ENCODE measurements around the gene KMT2C. TPM values are rescaled to one million over a fixed set of nuclear protein-coding genes. Genes with fewer than 3 reads are reported as not detected.
"Not testable (repeated sequence)": the region's sequence is repeated elsewhere in the genome, so short reads cannot be mapped to it uniquely, and the experiment has no call there.

Gene KMT2C
- total RNA-seq, 1 experiment from 2014 or later, result 20.4 TPM

DNA sequence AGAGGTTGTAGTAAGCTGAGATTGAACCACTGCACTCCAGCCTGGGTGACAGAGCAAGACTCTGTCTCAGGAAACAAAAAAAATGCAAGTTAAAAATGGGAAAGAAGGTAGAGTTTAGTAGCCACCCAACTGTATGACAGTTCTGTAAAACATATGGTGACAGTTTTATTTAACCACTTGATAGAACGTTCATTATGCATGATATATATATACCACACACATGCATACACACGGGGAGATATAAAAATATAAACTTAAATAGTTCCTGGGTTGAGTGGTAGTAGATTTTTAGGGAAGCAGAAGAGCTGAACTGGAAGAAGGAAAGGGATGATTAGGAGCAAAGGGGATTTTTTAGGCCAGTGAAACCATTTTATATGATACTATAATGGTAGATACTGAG is 120.0 kb downstream of the KMT2C start:
- H3K27me3 ChIP-seq (replicated peaks), result no peaks in the 10 kb centered on the region
- DNase-seq (ENCODE audit: low read depth in 1 of 2, low spot score in 2 of 2), result no peak
- H3K4me1 ChIP-seq (replicated peaks), result 0 out of 2 replicates have a peak, but pooled peaks cover 5% of the 10 kb centered on the region
- no peak overlapping the region for H3K27ac ChIP-seq
- no peaks in the 10 kb centered on the region for H3K9me3 ChIP-seq (replicated peaks)
- no peak overlapping the region for H3K4me3 ChIP-seq
- H3K36me3 ChIP-seq, result peaks cover 6% of the 10 kb centered on the region; the same call in 1 of the 2 replicates

DNA sequence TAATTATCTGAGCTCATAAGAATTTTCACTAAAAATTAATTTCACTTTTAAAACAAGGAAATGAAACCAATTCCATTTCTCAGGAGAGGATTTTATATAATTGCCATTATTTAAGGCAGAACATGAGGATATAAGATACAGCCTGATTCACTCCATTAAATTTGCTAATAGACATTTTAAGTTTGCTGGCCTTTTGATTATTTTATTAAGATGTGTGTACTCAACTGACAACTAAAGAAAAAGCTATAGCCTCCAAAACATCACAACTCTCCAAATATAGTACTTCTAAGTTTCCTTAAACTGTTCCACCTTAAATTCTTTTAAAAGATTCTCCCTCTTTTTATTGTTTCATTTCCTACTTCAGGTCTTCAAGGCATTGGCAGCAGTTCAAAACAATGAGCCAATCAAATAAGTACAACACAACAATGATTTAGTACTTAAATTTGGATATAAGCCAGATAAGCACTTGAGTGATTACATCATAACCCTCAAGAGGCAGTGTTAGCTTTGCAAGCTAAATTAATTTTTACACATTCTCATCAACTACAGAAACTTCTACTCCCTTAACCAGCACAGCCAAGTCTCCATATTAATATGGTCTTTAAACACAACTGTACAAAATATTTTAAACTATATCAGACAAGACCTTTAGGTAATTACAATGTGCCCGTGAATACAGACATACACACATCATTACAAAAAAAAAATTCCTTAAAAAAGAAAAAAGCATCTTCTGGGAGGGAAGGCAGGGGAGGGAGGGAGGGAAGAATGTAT is 121.8 kb downstream of the KMT2C start:
- 0 out of 2 replicates have a peak, but pooled peaks cover 5% of the 10 kb centered on the region for H3K4me1 ChIP-seq (replicated peaks)
- 0 out of 2 replicates have a peak, but pooled peaks cover 6% of the 10 kb centered on the region for H3K36me3 ChIP-seq
- H3K4me3 ChIP-seq, result no peak overlapping the region
- H3K27ac ChIP-seq, result no peak overlapping the region
- no peaks in the 10 kb centered on the region for H3K27me3 ChIP-seq (replicated peaks)
- DNase-seq (ENCODE audit: low read depth in 1 of 2, low spot score in 2 of 2), result peak in 1 of 2 experiments; percentile 42
- H3K9me3 ChIP-seq (replicated peaks), result no peaks in the 10 kb centered on the region

DNA sequence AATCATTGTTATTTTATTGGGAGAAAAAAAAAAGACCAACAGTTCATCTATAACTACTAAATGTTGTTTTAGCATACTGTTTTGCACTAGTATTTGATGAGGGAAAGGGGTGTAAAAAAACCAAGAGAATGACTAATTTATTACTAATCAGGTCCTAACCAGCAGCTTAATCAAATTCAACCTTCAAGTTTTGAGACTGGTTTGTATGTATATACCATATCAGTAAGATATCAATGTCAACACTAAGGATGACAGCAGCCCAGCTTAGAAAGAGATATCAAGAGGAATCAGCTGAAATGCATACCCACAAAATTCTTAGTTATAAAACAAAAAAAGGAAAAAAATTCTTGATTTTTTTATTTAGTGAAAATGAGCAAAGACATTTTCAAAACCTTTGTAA is 122.6 kb downstream of the KMT2C start:
- Histone ChIP-seq H3K27ac (no peak overlapping the region), H3K27me3 (replicated peaks) (no peaks in the 10 kb centered on the region), H3K4me3 (no peak overlapping the region), H3K36me3 (0 out of 2 replicates have a peak, but pooled peaks cover 7% of the 10 kb centered on the region), H3K9me3 (replicated peaks) (no peaks in the 10 kb centered on the region), H3K4me1 (replicated peaks) (0 out of 2 replicates have a peak, but pooled peaks cover 5% of the 10 kb centered on the region)
- DNase-seq (ENCODE audit: low read depth in 1 of 2, low spot score in 2 of 2), result no peak

DNA sequence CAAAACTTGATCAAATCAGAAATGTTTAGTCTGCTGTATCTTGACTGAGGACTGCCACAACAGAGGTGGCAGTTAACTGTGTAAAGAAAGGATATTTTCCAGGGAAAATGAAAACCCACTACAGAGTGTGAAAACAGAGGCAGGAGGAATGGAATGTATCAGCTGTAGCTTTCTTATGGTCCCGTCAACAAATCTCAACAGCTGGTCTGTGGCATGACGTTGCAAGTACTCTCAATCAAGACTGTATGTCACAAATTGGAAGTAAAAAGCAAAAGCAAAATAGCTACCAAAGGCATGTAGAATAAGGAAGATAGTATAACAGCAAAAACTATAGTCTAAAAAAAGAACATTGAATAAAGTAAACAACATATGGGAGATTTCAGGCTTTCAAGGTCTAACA is 123.5 kb downstream of the KMT2C start:
- no peaks in the 10 kb centered on the region; the same call in 1 of the 2 replicates for H3K9me3 ChIP-seq (replicated peaks)
- H3K27me3 ChIP-seq (replicated peaks), result no peaks in the 10 kb centered on the region
- H3K4me3 ChIP-seq, result no peak overlapping the region
- no peak overlapping the region for H3K27ac ChIP-seq
- H3K36me3 ChIP-seq, result 0 out of 2 replicates have a peak, but pooled peaks cover 16% of the 10 kb centered on the region
- 0 out of 2 replicates have a peak, but pooled peaks cover 5% of the 10 kb centered on the region for H3K4me1 ChIP-seq (replicated peaks)
- no peak for DNase-seq (ENCODE audit: low read depth in 1 of 2, low spot score in 2 of 2)

DNA sequence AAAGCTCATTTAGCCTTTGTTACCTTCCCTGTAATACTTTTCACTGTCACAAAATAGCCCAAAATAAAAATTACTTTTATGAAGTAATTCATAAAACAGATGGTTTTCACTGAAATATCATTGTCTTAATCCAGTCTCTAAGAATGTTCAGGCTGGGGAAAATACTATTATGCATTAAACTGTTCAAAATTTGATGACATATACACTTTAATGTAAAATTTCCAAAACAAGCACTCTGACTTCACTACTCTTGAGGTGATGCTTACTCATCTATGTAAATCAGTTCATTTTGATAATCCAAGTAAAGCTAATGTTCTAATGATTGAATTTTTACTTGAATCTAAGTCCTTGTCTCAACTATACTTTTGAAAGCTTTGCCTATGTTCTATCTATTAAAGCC is 127.9 kb downstream of the KMT2C start:
- H3K27ac ChIP-seq, result no peak overlapping the region
- no peaks in the 10 kb centered on the region for H3K4me1 ChIP-seq (replicated peaks)
- no peak overlapping the region for H3K4me3 ChIP-seq
- no peaks in the 10 kb centered on the region for H3K27me3 ChIP-seq (replicated peaks)
- peaks cover 20% of the 10 kb centered on the region; the same call in 1 of the 2 replicates for H3K36me3 ChIP-seq
- no peak for DNase-seq (ENCODE audit: low read depth in 1 of 2, low spot score in 2 of 2)
- no peaks in the 10 kb centered on the region; the same call in 1 of the 2 replicates for H3K9me3 ChIP-seq (replicated peaks)

DNA sequence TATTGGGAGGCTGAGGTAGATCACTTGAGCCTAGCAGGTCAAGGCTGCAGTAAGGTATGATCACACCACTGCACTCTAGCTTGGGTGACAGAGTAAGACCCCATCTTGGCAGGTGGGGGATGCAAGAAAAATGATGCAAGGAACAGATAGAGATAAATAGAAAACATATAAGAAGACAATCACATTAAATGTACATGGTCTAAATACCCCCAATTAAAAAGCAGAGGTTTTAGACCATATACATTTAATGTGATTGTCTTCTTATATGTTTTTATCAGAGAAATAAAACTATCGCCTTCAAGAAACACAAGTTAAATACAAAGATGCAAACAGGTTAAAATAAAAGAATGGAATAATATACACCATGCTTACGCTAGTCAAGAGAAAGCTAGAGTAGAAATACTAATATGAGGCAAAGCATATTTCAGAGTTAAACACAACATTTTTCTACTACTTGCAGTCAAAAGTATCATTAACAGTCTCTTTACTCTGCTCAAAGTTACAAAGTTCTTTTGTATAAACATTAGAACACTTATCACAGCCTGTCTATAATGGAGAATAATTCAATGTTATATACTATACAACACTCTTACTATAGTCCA is 136.2 kb downstream of the KMT2C start:
- H3K27ac ChIP-seq; H3K9me3 ChIP-seq (replicated peaks); H3K4me3 ChIP-seq; DNase-seq (ENCODE audit: low read depth in 1 of 2, low spot score in 2 of 2); H3K27me3 ChIP-seq (replicated peaks); H3K36me3 ChIP-seq; H3K4me1 ChIP-seq (replicated peaks): not testable (repeated sequence)

DNA sequence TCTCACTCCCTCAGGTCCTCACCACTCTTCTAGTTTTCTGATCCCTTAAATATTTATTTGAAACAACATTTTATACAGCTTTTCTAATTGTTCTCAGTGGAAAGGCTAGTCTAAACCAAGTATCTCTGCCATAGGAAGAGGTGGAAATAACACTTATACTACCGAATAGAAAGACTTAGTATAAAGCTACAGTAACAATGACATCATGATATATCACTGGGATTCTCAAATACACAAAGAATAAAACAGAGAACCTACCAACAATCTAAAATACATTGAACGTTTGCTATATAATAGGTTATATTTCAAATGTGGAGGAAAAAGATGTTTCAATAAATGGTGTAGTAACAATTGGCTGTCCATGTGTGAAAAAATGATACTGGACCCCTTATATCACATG is 142.9 kb downstream of the KMT2C start:
- peaks cover 7% of the 10 kb centered on the region for H3K36me3 ChIP-seq
- DNase-seq (ENCODE audit: low read depth in 1 of 2, low spot score in 2 of 2), result no peak
- H3K27me3 ChIP-seq (replicated peaks), result no peaks in the 10 kb centered on the region
- no peaks in the 10 kb centered on the region for H3K4me1 ChIP-seq (replicated peaks)
- no peak overlapping the region for H3K27ac ChIP-seq
- no peak overlapping the region for H3K4me3 ChIP-seq
- no peaks in the 10 kb centered on the region for H3K9me3 ChIP-seq (replicated peaks)

DNA sequence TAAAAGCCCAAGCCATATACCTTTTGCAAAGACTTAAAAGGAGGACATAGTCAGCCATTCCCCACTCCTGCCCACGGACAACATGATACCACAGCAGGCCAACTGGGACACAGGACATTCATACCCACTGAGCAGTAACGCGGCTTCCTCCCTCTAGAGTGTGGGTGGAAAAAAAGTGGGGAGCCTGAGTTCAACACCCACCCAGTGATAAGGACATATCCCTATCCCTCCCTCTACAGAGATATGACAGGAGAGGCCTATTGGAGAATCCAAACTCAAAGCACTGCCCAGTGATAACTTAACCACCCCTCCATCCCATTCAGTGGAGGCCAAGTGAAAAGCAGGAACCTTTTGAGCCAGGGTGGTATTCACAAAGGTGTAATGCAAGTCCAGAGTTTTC is 148.8 kb downstream of the KMT2C start:
- DNase-seq (ENCODE audit: low read depth in 1 of 2, low spot score in 2 of 2), result peak in 1 of 2 experiments; percentile 13
- H3K27me3 ChIP-seq (replicated peaks); H3K36me3 ChIP-seq; H3K9me3 ChIP-seq (replicated peaks); H3K4me3 ChIP-seq; H3K4me1 ChIP-seq (replicated peaks): not testable (repeated sequence)
- 0 out of 2 replicates have a peak overlapping the region, but pooled peaks have one; percentile 24 for H3K27ac ChIP-seq

DNA sequence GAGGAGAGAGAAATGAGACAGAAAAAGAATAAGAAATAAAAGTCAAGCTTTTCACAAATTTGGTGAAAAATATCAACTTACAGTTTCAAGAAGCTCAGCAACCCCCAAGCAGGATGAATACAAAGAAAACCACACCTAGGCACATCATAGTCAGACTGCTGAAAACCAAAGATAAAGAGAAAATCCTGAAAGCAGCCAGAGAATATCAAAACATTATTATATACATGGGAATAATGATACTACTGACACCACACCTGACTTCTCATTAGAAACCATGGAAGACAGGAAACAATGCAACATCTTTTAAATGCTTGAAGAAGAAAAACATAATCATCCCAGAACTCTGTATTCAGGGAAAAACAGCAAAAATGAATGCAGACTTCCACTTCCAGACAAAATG is 149.6 kb downstream of the KMT2C start:
- H3K27me3 ChIP-seq (replicated peaks); H3K9me3 ChIP-seq (replicated peaks); H3K27ac ChIP-seq; H3K4me3 ChIP-seq; H3K4me1 ChIP-seq (replicated peaks); DNase-seq (ENCODE audit: low read depth in 1 of 2, low spot score in 2 of 2); H3K36me3 ChIP-seq: not testable (repeated sequence)

DNA sequence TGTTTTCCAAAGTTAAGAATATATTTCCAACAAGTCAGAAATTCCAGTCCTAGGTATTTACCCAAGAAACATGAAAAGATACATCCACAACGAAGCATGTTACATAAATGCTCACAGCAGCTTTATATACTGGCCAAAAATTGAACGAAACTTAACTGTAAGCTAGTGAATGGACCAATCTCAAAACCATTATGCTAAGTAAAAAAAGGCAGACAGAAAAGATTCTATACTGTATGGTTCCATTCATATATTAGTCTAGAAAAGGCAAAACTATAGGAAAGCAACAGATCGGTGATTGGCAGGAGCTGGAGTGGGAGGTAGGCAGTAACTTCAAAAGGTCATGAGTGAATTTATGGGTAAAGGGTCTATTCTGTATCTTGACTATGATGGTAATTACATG is 150.8 kb downstream of the KMT2C start:
- H3K9me3 ChIP-seq (replicated peaks); H3K27ac ChIP-seq; DNase-seq (ENCODE audit: low read depth in 1 of 2, low spot score in 2 of 2); H3K36me3 ChIP-seq; H3K4me3 ChIP-seq; H3K4me1 ChIP-seq (replicated peaks); H3K27me3 ChIP-seq (replicated peaks): not testable (repeated sequence)

DNA sequence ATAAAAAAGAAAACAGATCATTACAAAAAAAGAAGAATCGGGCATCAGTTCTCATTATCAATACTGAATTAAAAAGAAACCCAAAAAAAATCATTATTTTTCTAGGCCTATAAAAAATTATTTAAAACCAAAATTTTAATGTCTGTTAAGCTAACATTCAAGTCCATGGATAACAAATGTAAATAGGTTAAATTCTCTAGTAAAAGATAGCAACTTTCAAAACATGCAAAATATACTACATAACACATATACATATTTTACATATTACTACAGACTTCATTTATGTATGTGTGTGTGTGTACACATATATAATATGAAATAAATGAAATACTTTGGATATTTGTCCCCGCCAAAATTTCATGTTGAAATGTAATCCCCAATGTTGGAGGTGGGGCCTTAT is 158.1 kb downstream of the KMT2C start:
- H3K9me3 ChIP-seq (replicated peaks); DNase-seq (ENCODE audit: low read depth in 1 of 2, low spot score in 2 of 2); H3K4me3 ChIP-seq; H3K36me3 ChIP-seq; H3K27ac ChIP-seq; H3K27me3 ChIP-seq (replicated peaks); H3K4me1 ChIP-seq (replicated peaks): not testable (repeated sequence)

DNA sequence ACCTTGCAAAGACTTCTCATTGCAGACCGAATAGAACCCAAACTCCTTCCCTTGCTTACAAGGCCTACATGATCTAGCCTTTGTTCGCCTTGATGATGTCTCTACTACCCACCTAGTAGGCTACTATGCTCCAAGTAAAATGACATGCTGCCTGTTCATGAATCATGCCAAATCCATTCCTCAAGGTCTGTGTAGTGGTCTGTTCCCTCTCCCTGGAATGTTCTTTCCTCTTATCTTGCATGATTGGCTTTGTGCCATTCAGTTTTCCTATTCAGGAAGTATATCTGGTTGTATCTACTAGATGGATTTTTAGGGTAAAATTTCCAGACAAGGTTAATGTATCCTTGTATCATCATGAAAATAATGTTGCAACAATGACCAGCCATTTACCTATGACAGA is 165.4 kb downstream of the KMT2C start:
- not testable (repeated sequence) for H3K4me3 ChIP-seq; H3K4me1 ChIP-seq (replicated peaks); DNase-seq (ENCODE audit: low read depth in 1 of 2, low spot score in 2 of 2); H3K9me3 ChIP-seq (replicated peaks); H3K27ac ChIP-seq; H3K36me3 ChIP-seq; H3K27me3 ChIP-seq (replicated peaks)

DNA sequence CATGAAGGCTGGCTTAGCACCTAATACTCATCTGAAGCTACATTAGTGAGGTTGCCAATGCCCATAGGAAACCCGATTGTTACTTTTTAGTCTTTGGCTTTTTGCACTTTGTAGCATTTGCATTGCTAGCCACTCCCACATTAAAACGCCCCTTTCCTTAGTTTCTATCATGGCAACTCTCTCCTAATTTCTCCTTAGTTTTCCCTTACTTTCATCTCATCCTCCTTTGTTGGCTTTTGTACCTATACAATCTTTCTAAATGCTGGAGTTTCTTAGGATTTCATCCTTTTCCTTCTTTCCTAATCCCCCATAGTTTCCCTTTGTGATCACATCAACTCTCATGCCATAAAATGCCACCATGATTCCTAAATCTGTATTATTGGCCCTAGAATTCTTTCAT is 168.9 kb downstream of the KMT2C start:
- DNase-seq (ENCODE audit: low read depth in 1 of 2, low spot score in 2 of 2); H3K4me3 ChIP-seq; H3K9me3 ChIP-seq (replicated peaks); H3K4me1 ChIP-seq (replicated peaks); H3K36me3 ChIP-seq; H3K27ac ChIP-seq; H3K27me3 ChIP-seq (replicated peaks): not testable (repeated sequence)

DNA sequence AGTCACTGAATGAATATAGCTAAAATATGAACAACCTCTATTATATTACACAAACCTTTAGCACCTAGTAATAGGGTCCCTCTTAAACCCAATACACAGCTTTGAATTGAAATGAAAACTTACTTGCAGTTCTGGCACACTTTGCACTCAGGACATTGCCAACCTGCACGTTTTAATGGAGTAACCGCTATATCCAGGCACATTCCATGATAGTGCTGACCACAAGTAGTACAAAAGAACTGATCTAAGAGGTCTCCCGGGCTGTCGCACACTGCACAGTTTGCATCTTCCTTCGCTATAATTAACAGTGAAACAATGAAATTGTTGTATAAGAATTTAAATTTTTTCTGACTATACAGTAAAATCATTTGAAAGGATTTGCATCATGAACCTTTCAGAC is 170.9 kb downstream of the KMT2C start:
- not testable (repeated sequence) for H3K4me1 ChIP-seq (replicated peaks); H3K27ac ChIP-seq; H3K36me3 ChIP-seq; H3K27me3 ChIP-seq (replicated peaks); H3K4me3 ChIP-seq; DNase-seq (ENCODE audit: low read depth in 1 of 2, low spot score in 2 of 2); H3K9me3 ChIP-seq (replicated peaks)
